Central memory CD4-positive, alpha-beta T cell (primary cell): ENCODE results near the gene SLC34A3.
"Not testable (repeated sequence)": the region's sequence is repeated elsewhere in the genome, so short reads cannot be mapped to it uniquely, and the experiment has no call there.

Experiments
- DNase-seq: peaks from one replicate; pipeline ENCODE4 v3.0.0; 2022

SLC34A3 gene

DNA sequence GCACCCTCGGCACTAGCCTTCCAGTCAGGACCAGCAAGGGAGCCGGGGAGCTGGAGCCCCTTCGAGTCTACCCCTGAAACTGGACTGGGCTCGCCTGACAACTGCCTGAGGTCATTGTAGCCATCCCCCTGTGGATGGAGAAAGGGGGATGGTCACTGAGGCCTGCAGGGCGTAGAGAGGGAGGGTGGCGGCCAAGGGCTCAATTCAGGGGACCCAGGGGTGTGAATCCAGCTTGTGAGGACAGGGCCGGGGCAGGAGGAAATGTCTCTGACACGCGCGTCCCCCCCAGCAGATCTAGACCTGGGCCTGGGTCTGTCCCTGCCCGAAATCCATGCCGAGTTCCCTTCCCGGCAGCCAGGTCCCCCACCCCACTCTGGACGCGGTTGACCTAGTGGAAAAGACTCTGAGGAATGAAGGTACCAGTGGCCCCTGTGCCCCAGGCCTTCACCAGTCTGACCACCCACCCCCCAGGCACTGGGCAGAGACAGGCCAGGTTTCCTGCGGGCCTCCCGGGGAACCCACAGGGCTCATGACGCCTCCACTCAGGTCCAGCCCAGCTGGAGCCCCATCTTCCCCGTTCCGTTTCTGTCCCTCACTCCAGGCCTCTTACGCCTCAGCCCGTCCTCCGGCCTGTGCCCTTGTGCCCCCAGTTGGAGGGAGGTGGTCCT is 805 bp downstream of the SLC34A3 start:
- no peak for DNase-seq

DNA sequence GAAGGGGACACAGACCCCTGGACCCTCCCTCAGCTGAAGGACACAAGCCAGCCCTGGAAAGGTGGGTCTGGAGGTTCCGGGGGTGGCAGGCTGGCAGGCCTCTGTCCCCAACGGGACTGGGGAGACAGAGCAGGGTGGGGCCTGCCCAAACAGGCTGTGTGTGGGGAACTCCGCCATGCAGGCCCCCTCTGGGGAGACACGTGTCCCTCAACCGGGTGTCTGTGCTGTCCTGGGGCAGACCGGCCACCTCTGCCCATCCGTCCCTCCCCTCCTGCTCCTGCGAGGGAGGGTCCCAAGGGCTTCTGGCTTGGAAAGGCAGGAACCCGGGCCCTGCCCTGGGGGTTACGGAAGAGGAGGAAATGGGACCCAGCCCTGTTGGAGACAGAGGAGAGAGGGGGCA is 1.4 kb downstream of the SLC34A3 start:
- DNase-seq = no peak

DNA sequence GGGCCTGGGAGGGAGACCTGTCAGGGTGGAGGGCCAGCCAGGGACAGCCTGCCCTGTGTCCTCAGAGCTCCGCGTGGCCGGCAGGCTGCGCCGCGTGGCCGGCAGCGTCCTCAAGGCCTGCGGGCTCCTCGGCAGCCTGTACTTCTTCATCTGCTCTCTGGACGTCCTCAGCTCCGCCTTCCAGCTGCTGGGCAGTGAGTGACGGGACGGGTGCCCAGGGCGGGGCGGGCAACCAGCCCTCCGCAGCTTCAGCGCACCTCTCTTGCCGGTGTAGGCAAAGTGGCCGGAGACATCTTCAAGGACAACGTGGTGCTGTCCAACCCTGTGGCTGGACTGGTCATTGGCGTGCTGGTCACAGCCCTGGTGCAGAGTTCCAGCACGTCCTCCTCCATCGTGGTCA is 1.8 kb downstream of the SLC34A3 start:
- DNase-seq = no peak

GRCh38 chr9:137233143-137233980 is 2.7 kb downstream of the SLC34A3 start:
- no peak for DNase-seq

DNA sequence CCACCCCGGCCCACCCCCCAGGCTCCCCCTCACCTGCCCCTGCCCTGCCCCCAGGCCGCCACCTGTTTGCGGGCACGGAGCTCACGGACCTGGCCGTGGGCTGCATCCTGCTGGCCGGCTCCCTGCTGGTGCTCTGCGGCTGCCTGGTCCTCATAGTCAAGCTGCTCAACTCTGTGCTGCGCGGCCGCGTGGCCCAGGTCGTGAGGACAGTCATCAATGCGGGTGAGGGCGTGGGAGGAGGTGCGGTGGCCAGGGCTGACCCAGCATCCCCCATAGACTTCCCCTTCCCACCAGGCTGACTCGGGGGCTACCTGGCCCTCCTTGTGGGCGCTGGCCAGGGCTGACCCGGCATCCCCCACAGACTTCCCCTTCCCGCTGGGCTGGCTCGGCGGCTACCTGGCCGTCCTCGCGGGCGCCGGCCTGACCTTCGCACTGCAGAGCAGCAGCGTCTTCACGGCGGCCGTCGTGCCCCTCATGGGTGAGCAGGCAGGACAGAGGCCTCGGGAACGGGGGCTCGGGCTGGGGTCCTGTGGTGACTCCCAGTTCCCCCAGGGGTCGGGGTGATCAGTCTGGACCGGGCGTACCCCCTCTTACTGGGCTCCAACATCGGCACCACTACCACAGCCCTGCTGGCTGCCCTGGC is 3.5 kb downstream of the SLC34A3 start:
- DNase-seq = no peak

DNA sequence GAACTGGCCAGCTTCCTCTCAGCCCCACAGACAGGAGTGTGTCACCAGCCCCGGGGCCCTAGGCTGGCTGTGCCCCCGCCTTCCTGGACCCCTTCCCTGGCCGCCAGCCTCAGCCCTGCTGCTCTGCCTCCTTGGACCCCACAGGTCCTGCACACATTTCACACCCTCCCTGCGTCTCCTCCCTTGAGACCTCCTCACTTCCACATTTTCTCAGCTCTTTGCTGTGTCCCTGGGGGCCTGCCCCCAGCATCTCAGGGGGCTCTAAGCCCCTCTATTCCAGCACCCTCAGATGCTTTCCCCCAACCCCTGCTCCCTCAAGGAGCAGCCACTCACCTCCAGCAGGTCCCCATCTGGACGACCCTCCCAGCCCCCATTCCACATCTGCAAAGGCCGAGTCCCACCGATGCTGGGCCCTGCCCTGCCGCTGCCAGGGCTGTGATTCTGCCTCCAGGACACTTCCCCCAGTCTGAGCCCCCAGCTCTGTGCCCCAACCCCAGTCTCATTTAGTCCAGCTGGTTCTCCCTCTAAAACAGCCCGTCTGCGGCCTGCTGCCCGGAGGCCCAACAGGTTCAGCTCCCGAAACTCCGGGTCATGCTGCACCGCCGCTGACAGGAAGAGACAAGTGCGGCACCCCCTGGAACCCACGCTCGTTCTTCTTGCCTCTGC is 4.2 kb downstream of the SLC34A3 start:
- DNase-seq = no peak

- no peak for DNase-seq
These were observed 4.9 kb downstream of the SLC34A3 start for GRCh38 chr9:137235424-137236237.

DNA sequence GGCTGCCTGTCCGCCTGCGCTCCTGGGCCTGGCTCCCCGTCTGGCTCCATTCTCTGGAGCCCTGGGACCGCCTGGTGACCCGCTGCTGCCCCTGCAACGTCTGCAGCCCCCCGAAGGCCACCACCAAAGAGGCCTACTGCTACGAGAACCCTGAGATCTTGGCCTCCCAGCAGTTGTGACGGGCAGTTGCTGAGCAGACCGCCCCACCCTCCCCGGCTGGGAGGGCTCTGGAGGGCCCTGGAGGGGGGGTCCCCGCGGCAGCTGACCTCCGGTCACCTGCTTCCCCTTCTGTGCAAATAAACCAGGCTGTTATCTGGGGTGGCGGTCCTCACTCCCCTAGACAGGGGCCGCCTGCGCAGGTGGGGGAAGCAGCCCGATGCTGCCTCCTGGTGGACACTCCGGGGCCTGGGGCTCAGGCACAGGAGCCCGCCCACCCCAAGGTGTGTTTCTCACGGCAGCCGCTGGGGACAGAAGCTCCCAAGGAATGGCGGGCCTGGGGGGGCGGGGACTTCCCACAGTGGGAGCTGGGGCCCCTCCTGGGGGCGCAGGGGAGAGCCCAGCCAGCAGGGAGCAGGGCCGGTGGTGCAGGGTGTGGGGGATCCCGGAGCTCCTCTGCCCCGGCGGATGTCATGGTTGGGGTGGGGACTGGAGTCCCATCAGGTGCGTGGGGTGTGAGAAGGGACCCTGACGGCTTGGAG is 5.7 kb downstream of the SLC34A3 start:
- peak; percentile 83 for DNase-seq

- DNase-seq = no peak
These were observed 6.3 kb downstream of the SLC34A3 start for GRCh38 chr9:137236936-137237421.

DNA sequence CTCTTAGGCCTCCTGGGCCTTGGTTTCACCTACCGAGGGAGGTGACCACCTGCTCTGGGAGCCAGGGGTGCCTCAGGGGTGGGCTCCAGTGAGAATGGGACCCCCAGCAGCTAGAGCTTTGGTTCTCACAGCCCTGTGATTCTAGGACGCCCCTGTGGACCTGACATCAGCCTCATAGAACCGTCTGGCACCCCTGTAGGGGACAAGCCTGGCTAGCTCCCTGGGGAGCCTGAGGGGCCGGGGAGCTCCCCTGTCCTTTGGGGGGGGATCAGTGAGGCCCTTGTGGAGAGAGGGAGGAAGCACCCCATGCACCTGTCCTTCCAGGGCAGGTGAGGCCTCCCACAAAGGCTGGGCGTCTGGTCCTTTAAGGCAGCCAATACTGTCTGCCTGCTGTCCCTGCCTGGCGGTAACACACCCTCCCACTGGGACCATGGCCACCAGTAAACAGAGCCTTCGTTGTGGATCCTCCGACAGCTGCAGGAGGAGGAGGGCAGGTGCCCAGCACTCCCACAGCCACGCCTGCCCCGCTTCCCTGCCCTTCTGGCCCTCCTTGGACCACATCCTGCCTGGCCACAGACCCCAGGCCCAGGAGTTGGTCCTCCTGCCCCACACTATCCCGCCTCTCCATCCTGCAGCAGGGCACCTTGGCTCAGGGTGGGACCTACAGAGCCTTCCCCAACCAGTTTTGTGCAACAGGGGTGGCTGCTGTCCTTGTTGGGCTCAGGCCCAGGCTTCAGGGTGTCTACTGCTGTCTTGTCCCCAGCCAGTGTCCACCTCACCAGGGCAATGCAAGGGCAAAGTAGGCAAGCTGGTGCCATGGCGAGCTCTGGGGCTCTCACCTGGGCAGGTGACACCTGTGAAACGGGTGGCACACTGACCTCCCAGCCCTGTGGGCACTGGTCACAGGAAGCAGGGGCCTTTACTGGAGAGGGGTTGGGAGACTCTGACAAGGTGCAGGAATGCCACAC is 7.3 kb downstream of the SLC34A3 start:
- no peak for DNase-seq

DNA sequence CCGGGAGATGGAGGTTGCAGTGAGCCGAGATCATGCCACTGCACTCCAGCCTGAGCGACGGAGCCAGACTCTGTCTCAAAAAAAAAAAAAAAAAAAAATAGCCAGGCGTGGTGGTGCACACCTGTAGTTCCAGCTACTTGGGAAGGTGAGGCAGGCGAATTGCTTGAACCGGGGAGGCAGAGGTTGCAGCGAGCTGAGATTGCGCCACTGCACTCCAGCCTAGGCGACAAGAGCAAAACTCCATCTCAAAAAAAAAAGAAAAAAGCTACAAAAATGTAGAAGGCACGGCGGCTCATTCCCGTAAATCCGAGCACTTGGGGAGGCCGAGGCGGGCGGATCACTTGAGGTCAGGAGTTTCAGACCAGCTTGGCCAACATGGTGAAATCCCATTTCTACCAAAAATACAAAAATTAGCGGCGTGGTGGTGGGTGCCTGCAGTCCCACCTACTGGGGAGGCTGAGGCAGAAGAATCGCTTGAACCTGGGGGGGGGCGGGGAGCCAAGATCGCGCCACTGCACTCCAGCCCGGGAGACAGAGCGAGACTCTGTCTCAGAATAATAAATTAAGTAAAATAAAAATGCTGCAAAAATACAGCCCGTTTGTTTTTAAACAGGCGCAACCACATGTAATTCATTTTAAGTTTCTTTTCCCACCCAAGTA is 9.0 kb downstream of the SLC34A3 start:
- DNase-seq = not testable (repeated sequence)

DNA sequence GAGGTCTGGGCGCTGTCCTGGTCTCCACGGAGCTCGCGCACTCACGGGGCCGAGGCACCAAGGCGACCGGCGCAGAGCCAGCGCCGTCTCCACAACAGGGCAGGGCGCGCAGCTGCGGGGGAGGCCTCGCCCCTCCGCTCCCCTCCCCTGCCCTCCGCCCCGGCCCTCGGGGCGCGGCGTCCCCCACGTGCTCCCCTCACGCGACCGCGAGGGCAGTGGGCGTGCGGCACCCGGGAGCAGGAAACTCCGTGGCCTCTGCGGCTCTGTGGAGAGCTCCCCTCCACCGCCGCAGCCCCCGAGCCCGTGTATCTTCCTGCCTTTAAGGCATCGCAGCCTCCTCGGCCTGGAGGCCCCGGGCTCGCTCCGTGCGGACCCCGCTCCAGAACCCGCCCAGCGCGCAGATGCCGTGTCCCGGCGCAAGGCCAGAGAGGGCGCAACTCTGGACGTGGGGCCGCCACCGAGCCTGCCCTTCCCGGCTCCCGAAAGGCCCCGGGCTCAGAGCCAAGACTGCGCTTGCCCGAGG is 9.7 kb downstream of the SLC34A3 start:
- DNase-seq = peak; percentile 78

GRCh38 chr9:137240841-137241489 is 10.3 kb downstream of the SLC34A3 start, which contains the start of gene TUBB4B:
Gene TUBB4B, plus strand, starts transcription at chr9:137241287. Its CDS starts 74 bp downstream, at chr9:137241361.
- peak; percentile 99 for DNase-seq

DNA sequence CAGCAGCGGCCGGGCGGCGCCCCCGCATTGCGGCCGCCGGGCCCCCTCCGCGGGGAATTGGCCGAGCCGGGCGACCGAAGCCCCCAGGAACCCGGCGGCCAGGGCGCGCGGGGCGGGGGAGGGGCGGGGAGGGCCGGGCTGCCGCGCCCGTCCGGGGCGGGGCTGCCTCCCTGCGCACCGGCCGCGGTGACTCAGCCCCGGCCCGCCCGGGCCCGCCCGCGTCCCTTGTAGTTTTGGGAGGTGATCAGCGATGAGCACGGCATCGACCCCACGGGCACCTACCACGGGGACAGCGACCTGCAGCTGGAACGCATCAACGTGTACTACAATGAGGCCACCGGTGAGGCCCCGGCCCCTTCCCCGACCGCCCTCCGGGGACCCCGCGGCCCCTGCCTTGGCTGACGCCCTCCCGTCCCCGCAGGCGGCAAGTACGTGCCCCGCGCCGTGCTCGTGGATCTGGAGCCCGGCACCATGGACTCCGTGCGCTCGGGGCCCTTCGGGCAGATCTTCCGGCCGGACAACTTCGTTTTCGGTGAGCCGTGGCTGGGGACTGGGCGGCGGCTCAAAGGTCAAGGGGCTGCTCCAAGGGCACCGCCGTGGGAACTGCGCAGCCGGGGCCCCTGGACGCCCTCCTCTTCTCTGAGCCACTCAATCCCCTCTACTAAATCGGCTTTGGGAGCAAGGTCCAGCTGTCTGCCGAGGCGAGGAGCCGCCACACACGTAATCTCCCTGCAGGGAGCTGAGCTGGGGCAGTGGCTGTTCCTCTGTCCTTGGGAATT is 11.0 kb downstream of the SLC34A3 start:
- peak; percentile 55 for DNase-seq

GRCh38 chr9:137242269-137243203 is 11.8 kb downstream of the SLC34A3 start:
- no peak for DNase-seq

DNA sequence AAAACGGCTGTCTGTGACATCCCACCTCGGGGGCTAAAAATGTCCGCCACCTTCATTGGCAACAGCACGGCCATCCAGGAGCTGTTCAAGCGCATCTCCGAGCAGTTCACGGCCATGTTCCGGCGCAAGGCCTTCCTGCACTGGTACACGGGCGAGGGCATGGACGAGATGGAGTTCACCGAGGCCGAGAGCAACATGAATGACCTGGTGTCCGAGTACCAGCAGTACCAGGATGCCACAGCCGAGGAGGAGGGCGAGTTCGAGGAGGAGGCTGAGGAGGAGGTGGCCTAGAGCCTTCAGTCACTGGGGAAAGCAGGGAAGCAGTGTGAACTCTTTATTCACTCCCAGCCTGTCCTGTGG is 12.5 kb downstream of the SLC34A3 start:
- not testable (repeated sequence) for DNase-seq
